HG03565 (cell line): ENCODE data around the gene MAP3K1.

ENCODE experiments used
- ATAC-seq: cut with Tn5 transposase; IDR thresholded peaks from one replicate; pipeline ENCODE4 v1.9.1; 2021; ENCODE audit warnings: mild to moderate bottlenecking, moderate library complexity; ENCODE audit not compliant: unreplicated experiment

Gene MAP3K1

DNA sequence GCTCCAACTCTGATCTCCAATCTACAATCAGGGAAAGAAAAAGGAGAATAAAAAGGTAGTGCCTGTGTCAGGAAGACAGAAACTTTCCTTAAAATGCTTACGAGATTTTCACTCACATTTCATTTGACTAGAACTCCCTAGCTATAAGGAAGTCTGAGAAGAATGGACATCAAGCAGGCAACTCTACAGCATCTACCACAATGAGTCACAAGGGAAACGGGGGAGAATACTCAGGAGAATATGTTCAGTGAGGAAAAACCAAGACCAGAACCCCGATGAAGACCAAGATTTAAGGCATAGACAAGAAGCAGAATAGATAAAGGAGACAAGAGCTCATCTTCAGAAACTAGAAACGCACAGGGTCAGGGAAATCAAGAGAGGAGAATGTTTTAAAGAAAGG lies 85.0 kb downstream of the MAP3K1 start:
- ATAC-seq, result no peak

DNA sequence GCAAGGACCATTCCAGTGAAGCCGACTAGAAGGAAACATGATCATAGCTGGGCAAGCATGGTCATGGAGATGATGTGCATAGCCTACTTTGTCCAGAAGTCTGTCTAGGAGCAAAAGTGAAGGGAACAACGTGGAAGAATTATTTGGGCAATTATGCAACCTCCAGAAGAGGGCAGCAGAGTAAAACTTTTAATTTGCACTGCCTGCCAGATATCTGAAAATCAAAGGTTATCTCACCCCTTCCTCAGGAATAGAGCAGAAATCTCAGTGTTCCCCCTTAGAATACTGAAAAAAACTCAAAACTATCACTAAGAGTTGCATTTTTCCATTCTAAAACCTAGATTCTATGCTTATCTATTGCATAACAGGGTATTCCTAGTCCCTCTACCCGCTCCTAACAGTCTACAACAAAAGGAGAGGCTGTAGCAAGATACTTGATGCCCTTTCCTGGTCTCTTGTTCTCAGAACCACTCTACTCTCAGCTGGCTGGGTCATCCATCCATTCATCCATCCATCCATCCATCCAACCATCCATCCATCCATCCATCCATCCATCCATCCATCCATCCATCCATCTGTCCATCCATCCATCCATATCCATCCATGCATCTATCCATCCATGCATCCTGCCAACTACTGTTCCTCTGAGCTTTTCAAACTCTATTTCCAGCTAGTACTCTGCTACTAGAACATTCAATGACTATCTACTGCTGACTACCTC lies 85.7 kb downstream of the MAP3K1 start:
- no peak for ATAC-seq

DNA sequence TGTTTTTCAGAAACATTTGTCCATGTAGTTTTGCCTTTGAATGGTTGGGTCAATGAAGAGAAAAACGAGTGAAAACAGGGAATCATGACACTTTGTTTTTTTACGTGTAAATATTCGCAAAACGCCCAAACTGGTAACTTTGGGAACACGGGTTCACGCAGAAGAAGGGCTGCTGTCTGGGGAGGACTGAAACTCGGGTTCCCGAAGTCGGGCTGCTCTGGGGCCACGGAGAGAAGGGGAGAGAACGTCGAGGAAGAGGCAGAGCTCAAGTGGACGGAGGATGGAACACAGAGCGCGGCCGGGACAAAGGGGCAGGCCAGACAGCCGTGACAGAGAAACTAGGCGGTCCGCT lies 93.6 kb downstream of the MAP3K1 start:
- ATAC-seq, result peak; percentile 26

- peak; percentile 74 for ATAC-seq
Measured at GRCh38 chr5:56909294-56910209, 94.2 kb downstream of the MAP3K1 start, which contains the start of gene SETD9. TSS of gene SETD9 (plus strand) at chr5:56909596. CDS start at chr5:56909646, 50 bp downstream.

DNA sequence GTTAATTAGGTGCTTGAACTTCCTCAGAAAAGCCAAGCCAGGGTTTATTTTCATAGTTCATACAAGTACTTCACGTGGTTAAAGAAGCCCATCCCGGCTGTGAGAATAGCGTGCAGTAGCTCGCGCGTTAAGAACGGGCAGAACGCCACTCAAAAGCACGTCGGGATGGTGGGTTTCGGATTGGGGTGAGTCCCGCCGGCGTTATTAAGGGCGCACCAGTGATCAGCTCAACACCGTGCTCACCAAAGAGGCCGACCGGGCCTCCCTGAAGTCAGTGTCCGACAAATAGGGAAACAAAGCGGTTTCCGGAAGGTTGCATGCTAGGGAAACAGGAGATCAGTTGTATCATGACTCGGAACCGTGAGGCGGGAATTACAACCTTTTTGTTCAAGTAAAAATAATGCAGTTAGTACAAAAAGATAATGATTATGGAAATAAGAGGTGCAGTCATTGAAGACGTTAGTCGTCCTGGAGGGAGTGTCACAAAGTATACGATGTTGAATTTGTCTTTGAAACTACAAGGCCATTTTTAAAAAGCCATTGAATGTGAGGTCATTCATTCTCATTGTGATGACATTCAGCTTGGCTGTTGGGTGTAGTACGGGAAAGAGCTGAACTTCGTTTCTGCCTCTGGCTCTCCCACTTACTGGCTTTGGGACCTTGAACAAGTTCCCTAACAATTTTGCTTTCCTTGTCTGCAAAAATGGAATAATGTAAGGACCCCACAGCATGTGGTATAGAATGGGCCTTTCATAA lies 95.0 kb downstream of the MAP3K1 start:
- ATAC-seq, result peak; percentile 13

- ATAC-seq, result no peak
Measured at GRCh38 chr5:56913766-56914165, 98.4 kb downstream of the MAP3K1 start.

GRCh38 chr5:56914678-56915077 lies 99.3 kb downstream of the MAP3K1 start:
- ATAC-seq, result no peak

DNA sequence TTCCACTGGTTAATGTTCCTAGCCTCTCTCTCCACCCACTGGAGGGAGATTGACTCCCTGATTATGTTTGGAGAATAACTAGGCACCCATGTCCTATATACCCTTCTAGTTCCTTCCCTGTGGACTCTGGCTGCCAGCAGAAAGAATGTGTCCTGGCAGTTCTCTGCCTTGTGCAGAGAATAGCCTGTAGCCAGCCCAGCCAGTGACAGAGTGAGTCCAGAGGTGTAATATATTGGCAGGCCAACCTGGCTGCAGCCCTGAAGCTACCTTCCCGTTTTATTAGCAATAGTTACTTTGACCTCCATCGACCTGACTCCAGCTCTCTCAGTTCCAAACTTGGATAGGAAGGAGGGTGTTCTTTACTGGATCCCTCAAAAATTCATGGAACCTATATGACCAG lies 102.2 kb downstream of the MAP3K1 start:
- no peak for ATAC-seq

GRCh38 chr5:56918054-56918453 lies 102.7 kb downstream of the MAP3K1 start:
- ATAC-seq, result no peak

DNA sequence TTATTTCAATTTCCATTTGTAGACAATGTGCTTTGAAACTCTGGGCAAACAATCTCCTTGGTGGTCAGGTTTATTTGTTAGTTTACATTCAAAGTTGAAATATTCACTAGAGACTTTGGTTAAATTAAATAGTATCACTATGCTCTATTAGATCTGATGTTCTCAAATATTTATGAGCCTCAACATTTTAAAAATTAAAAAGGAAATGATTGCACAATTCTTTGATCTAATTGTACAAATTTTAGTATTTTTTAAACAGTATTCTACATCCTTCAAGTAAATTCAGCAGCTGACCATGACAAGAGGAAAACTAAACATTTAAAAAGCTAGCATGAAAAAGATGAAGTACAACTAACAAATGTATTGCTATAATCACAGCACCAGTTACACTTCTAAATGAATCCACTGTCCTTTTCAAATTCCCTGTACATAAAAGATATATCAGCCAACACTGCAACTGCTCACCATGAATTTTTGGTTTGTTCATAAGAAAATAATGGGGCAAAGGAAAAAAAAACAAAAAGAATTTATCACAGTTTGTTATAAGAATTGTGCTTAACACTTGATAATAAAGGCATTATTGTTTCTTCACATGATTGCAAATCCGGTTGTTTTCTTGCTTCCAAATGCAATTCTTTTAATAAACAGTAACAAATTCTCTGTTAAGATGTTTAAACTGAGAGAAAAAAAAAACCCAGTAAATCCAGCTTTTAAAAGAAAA lies 104.8 kb downstream of the MAP3K1 start:
- no peak for ATAC-seq

- no peak for ATAC-seq
Measured at GRCh38 chr5:56922922-56923321, 107.6 kb downstream of the MAP3K1 start.

DNA sequence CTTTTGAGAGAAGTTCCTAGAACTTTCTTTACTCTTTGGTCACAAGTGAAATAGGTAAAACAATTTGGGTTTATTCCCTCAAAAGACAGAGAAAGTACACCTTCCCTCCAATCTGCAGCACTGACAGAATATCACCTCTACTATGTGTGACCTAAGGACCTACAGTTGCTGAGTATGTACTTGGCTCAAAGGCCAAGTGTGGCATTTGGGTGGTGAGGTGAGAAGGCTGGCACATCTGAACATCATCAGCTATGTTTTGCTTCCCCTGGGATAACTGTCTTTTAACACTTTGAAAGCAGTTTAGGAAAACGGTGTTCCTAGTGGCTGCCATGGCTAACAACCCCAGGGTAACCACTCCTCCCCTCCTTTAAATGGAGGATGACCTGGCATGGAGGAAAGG lies 119.0 kb downstream of the MAP3K1 start:
- no peak for ATAC-seq

GRCh38 chr5:56938858-56939257 lies 123.5 kb downstream of the MAP3K1 start:
- no peak for ATAC-seq

DNA sequence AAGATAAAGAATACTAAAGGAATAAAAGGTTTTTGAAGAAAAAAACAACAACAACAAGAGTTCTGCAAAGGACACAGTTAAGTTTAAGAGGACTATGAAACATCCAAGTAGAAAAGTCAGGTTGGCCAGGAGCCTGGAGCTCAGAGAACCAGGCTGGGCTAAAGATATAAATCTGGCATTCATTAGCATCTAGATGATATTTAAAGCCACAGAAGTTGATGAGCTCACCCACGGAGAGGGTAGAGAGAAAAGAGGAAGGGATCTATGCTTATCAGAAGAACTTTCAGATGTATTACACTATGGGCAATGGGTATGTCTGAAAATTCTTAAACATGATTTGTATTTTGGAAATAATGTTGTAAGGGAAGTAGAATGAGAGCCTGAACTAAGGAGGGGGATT lies 126.6 kb downstream of the MAP3K1 start:
- ATAC-seq, result no peak
